BLaER1 treated with 17β-estradiol and CSF1 and Interleukin-3, amounts not matched to agents 10 nM and 100 nM (cell line): Measurements from ENCODE around the gene RRAGC.

ENCODE experiments used
- H3K27ac ChIP-seq, 11 experiments: shearing (Covaris generic); formaldehyde crosslinking; 2 replicates each; pipeline ENCODE4 v1.8.1; 2022
- H3K27me3 ChIP-seq, 11 experiments: shearing (Covaris generic); formaldehyde crosslinking; 2 replicates each; pipeline ENCODE4 v1.8.1; 2022
- H3K36me3 ChIP-seq, 11 experiments: shearing (Covaris generic); formaldehyde crosslinking; 2 replicates each; pipeline ENCODE4 v1.8.1; 2022
- H3K4me1 ChIP-seq, 10 experiments: shearing (Covaris generic); formaldehyde crosslinking; 2 replicates each; pipeline ENCODE4 v1.8.1; 2022
- H3K4me2 ChIP-seq, 11 experiments: shearing (Covaris generic); formaldehyde crosslinking; 2 replicates each; pipeline ENCODE4 v1.8.1; 2022
- H3K4me3 ChIP-seq, 10 experiments: shearing (Covaris generic); formaldehyde crosslinking; 2 replicates each; pipeline ENCODE4 v1.8.1; 2022
- H3K9ac ChIP-seq, 11 experiments: shearing (Covaris generic); formaldehyde crosslinking; 2 replicates each; pipeline ENCODE4 v1.8.1; 2022
- H3K9me3 ChIP-seq, 11 experiments: shearing (Covaris generic); formaldehyde crosslinking; replicated peaks in 1 of 11; 2 replicates each; pipeline ENCODE4 v1.8.1; 2022
- H4K20me1 ChIP-seq, 11 experiments: shearing (Covaris generic); formaldehyde crosslinking; 2 replicates each; pipeline ENCODE4 v1.8.1; 2022
- Cebpa-rat ChIP-seq, 11 experiments: shearing (Covaris generic); IDR thresholded peaks; 2 replicates each; pipeline ENCODE4 v1.8.1; 2022

RRAGC gene

DNA sequence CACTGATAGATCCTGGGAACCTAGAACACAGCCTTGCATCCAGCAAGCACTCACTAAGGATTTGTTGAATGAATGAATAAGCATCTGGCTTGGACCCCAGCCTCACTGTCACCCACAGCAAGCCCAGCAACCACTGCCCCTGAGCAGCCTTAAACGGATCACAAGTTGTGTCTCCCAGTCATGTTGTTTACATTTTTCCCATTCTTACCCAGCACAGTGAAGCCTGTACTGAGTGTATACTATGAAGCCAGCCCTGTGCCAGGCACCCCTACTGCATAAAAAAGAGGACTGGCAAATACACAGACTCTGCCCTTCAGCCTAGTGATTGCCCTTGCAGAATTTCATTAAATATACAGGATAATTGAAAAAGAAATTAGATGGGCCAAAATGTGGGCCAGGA, 30.2 kb downstream of the RRAGC start:
- no peak overlapping the region for H3K4me3 ChIP-seq
- H3K4me2 ChIP-seq: no peak overlapping the region
- H3K9ac ChIP-seq: no peak overlapping the region
- TF ChIP-seq Cebpa-rat (IDR thresholded peaks at IDR 0.05): no peak
- H4K20me1 ChIP-seq: no peaks in the 10 kb centered on the region
- no peaks in the 10 kb centered on the region for H3K36me3 ChIP-seq
- H3K27ac ChIP-seq: no peak overlapping the region
- peaks cover 0 to 11% (median 7%) of the 10 kb centered on the region in 10 experiments; a peak in 18 of 20 replicates for H3K4me1 ChIP-seq
- H3K27me3 ChIP-seq: no peaks in the 10 kb centered on the region
- no peaks in the 10 kb centered on the region for H3K9me3 ChIP-seq

DNA sequence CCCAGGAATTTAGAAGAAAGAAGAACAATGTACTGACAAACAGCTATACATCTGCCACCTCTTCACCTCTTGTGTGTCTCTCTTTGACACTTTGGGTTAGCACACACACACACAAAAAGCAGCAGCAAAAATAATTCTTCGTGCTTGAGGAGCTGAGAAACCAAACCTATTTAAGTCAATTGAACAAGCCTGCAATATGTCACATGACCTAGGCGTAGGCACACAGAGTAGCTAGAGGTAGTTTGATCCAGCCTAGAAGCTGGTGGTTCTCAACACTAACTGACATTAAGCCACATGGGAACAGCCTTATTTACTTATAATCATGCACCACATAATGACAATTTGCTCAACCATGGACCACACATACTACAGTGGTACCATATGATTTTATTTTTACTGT, 32.3 kb downstream of the RRAGC start:
- no peak overlapping the region for H3K9ac ChIP-seq
- H3K4me3 ChIP-seq: no peak overlapping the region
- H4K20me1 ChIP-seq: 0 out of 22 replicates have a peak, but pooled peaks cover 0 to 6% (median 0%) of the 10 kb centered on the region in 11 experiments
- no peak overlapping the region for H3K27ac ChIP-seq
- H3K27me3 ChIP-seq: no peaks in the 10 kb centered on the region
- H3K4me2 ChIP-seq: no peak overlapping the region
- H3K36me3 ChIP-seq: no peaks in the 10 kb centered on the region
- no peak for TF ChIP-seq Cebpa-rat (IDR thresholded peaks at IDR 0.05)
- no peaks in the 10 kb centered on the region for H3K9me3 ChIP-seq
- H3K4me1 ChIP-seq: no peaks in the 10 kb centered on the region

DNA sequence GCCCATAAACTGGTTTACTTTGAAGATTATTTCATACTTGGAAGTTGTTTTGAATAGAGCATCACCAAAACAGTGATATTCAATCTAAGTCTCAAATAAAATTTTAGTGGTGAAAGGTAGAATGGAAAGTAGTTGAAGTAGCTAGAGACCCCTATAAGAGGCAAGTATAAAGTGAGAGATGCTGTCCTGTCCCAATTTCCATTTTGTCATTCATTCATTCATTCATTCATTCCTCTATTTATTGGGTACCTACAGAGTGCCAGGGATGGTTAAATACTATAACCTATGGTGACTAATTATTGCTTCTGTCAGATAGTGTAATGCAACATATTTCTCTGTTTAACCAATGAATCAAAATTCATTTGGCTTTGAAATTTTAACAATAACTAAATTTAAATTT, 32.7 kb downstream of the RRAGC start:
- Histone ChIP-seq H3K9me3 (no peaks in the 10 kb centered on the region), H4K20me1 (0 out of 22 replicates have a peak, but pooled peaks cover 0 to 6% (median 0%) of the 10 kb centered on the region in 11 experiments), H3K4me3 (no peak overlapping the region), H3K27me3 (no peaks in the 10 kb centered on the region), H3K27ac (no peak overlapping the region), H3K4me2 (no peak overlapping the region), H3K4me1 (no peaks in the 10 kb centered on the region), H3K36me3 (no peaks in the 10 kb centered on the region), H3K9ac (no peak overlapping the region)
- TF ChIP-seq Cebpa-rat (IDR thresholded peaks at IDR 0.05): no peak

DNA sequence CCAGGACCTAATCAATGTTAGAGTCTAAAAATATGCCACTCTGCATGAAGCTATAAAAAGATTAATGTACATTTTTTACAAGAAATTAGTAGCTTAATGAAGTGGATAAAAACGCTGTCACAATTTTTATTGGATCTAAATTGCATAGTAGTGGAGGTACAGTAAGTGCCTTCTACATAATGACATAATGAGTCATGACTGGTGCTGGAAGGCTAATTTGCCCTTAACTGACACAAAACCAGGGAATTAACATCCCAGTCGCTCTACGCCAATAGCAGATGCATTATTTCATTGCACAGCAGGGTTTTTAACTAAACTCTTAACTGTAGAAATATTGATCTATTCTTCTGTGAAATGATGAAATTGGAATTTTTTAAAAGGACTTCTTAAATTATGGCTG, 33.3 kb downstream of the RRAGC start:
- no peak overlapping the region for H3K4me2 ChIP-seq
- TF ChIP-seq Cebpa-rat (IDR thresholded peaks at IDR 0.05): no peak
- H4K20me1 ChIP-seq: 0 out of 22 replicates have a peak, but pooled peaks cover 0 to 6% (median 0%) of the 10 kb centered on the region in 11 experiments
- H3K27ac ChIP-seq: no peak overlapping the region
- no peak overlapping the region for H3K9ac ChIP-seq
- no peaks in the 10 kb centered on the region for H3K36me3 ChIP-seq
- H3K9me3 ChIP-seq: no peaks in the 10 kb centered on the region
- H3K27me3 ChIP-seq: 0 out of 22 replicates have a peak, but pooled peaks cover 0 to under 1% (median 0%) of the 10 kb centered on the region in 11 experiments
- H3K4me1 ChIP-seq: no peaks in the 10 kb centered on the region
- no peak overlapping the region for H3K4me3 ChIP-seq

DNA sequence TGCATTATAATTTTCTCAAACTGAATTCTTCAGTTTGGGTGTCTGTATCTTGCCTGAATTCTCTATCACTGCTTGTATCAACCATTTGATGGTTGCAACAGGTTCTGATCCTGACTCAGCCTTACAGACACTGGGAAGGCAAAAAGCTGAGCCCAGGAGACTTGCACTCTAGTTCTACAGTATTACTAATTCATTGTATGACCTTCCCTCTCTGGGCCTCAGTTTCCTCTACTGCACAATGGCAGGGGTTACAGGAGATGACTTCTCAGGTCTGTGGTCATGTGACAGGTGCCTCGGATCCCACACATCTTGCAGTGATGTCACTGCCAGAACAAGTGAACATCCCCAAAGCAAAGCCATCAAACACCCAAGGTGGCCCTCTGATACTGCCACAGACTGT, 38.7 kb downstream of the RRAGC start:
- Histone ChIP-seq H3K36me3 (no peaks in the 10 kb centered on the region), H3K4me2 (no peak overlapping the region), H3K4me3 (no peak overlapping the region), H4K20me1 (peaks cover 0 to 6% (median 0%) of the 10 kb centered on the region in 11 experiments; a peak in 1 of 22 replicates), H3K9ac (no peak overlapping the region), H3K9me3 (peaks cover 11 to 19% (median 14%) of the 10 kb centered on the region in 11 experiments; a peak in 21 of 22 replicates), H3K4me1 (peaks cover 10 to 20% (median 16%) of the 10 kb centered on the region in 10 experiments; a peak in 15 of 20 replicates), H3K27ac (no peak overlapping the region), H3K27me3 (peaks cover 39 to 52% (median 45%) of the 10 kb centered on the region in 11 experiments)
- TF ChIP-seq Cebpa-rat (IDR thresholded peaks at IDR 0.05): no peak

DNA sequence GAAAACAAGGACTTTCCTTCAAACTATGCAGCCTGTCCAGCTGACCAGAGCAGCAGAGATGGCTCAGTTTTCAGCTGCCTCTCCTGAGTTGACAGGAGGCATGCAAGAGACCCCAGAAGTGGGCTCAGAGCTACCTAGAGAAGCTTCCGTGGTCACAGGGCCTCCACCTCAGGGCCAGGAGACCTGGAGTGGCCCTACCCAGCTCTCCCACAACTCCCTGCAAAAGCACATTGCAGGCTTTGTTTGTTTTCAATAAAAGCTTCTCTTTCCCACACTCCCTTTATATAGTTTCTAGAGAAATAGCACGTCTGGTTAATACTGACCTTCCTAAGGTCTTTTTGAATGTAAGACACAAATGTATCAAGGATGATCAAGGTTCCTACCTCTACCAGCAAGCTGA, 40.1 kb downstream of the RRAGC start:
- peaks cover 10 to 24% (median 18%) of the 10 kb centered on the region in 10 experiments; a peak in 15 of 20 replicates for H3K4me1 ChIP-seq

DNA sequence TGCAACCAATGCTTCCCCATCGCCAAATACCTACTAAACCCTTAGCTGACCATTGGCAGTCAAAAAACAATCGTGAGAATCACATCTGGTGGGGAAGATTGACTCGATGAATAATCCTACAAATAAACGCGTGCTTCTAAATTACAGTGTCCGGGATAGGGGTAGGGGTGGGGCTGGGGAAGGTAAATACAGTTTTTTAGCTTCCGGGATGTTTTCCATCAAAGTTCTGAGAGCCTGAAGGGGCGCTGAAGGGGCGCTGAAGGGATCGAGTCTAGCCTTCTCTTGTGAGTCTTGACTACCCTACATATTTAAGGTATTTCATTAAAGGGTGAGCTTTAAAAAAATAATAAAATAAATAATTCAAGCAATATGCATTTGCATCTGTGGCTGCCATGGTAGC, 40.5 kb downstream of the RRAGC start:
- Histone ChIP-seq H3K36me3 (no peaks in the 10 kb centered on the region), H3K9me3 (peaks cover 11 to 19% (median 14%) of the 10 kb centered on the region in 11 experiments; a peak in 21 of 22 replicates), H3K27ac (no peak overlapping the region), H3K4me1 (peaks cover 10 to 24% (median 18%) of the 10 kb centered on the region in 10 experiments; a peak in 15 of 20 replicates), H3K27me3 (peaks cover 55 to 71% (median 63%) of the 10 kb centered on the region in 11 experiments), H3K9ac (no peak overlapping the region), H3K4me2 (peak overlapping the region in 1 of 11 experiments; percentile 71; a peak in 2 of 22 replicates), H3K4me3 (no peak overlapping the region), H4K20me1 (peaks cover 0 to 6% (median 0%) of the 10 kb centered on the region in 11 experiments; a peak in 1 of 22 replicates)
- no peak for TF ChIP-seq Cebpa-rat (IDR thresholded peaks at IDR 0.05)

More for the DNA sequence above, 40.1 kb downstream of the RRAGC start:
- no peak overlapping the region for H3K27ac ChIP-seq
- H3K9ac ChIP-seq: no peak overlapping the region
- H3K9me3 ChIP-seq: peaks cover 11 to 19% (median 14%) of the 10 kb centered on the region in 11 experiments; a peak in 21 of 22 replicates
- peaks cover 0 to 6% (median 0%) of the 10 kb centered on the region in 11 experiments; a peak in 1 of 22 replicates for H4K20me1 ChIP-seq
- H3K4me2 ChIP-seq: no peak overlapping the region
- H3K4me3 ChIP-seq: no peak overlapping the region
- peaks cover 50 to 66% (median 58%) of the 10 kb centered on the region in 11 experiments for H3K27me3 ChIP-seq
- no peak for TF ChIP-seq Cebpa-rat (IDR thresholded peaks at IDR 0.05)
- H3K36me3 ChIP-seq: no peaks in the 10 kb centered on the region

DNA sequence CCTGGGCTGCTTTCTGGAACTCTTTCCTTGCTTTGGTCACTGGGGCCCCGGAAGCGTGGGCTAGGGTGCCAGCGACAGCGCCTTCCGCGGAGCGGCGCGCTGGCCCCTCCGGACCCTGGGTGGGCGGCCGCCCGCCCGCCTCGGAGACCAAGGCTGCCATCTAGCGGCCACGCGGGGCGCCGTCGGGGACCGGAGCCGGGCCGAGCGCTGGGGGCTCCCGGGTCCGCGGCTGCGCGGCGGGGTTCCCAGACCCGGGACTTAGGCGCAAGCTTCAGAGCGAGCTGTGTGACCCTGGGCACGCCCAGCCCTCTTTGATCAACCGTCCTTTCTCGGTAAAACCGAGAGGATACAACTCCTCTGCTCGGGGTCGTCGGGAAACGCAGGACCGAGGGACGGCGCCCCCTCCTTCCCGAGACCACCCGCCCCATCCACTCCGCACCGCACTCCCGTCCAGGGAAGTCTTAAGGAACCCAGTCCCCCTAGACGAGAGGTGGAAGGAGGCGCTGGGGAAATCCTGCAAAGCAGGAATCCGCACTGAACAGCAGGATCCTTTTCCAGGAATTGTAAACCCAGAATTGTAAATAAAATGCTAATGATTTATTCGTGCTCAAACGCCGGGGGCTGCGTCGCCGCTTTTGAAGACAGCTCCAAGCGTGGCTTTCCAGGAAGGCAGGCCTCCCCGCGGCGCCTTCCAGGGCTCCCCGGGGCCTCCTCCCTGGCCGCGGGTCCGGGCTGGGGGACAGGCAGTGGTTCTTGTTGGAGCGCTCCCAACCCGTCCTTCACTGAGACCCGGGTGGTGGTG, 41.2 kb downstream of the RRAGC start:
- Histone ChIP-seq H3K4me2 (peak overlapping the region; percentile 61 to 91 (median 78)), H3K4me3 (peak overlapping the region in 9 of 10 experiments; percentile 27 to 56 (median 42); a peak in 16 of 20 replicates), H3K36me3 (no peaks in the 10 kb centered on the region), H3K27ac (no peak overlapping the region), H3K4me1 (peaks cover 10 to 24% (median 18%) of the 10 kb centered on the region in 10 experiments; a peak in 15 of 20 replicates), H3K9me3 (peaks cover 11 to 19% (median 14%) of the 10 kb centered on the region in 11 experiments; a peak in 21 of 22 replicates), H3K27me3 (peaks cover 61 to 77% (median 70%) of the 10 kb centered on the region in 11 experiments), H4K20me1 (peaks cover 0 to 6% (median 0%) of the 10 kb centered on the region in 11 experiments; a peak in 1 of 22 replicates), H3K9ac (peak overlapping the region in 5 of 11 experiments; percentile 14 to 62 (median 31); a peak in 5 of 22 replicates)
- TF ChIP-seq Cebpa-rat (IDR thresholded peaks at IDR 0.05): no peak
